COLO668 (cell line): ENCODE measurements around the gene SSBP4.
"Not testable (repeated sequence)": the region's sequence is repeated elsewhere in the genome, so short reads cannot be mapped to it uniquely, and the experiment has no call there.

Source experiments
- DNase-seq: peaks from one replicate; lab custom pipeline; 2025; ENCODE audit not compliant: unreplicated experiment; lab: John Stamatoyannopoulos, UW

Gene SSBP4

DNA sequence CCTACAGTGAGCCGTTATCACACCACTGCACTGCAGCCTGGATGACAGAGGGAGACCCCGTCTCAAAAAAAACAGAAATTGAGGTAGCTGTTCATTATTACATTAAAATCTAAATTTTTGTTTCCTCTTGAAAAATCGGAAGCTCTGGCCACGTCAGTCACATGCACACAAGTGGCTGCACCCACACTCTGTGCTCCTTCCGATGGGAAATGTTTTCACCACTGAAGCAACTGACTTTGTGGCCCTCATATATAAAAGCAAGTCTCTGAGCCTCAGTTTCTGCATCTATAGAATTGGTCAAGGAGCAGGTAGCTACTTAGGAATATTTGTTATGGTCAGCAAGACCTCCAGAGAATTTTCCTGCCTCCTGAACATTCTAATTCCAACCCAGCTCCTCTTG is 26.3 kb upstream of the SSBP4 start:
- DNase-seq: no peak

DNA sequence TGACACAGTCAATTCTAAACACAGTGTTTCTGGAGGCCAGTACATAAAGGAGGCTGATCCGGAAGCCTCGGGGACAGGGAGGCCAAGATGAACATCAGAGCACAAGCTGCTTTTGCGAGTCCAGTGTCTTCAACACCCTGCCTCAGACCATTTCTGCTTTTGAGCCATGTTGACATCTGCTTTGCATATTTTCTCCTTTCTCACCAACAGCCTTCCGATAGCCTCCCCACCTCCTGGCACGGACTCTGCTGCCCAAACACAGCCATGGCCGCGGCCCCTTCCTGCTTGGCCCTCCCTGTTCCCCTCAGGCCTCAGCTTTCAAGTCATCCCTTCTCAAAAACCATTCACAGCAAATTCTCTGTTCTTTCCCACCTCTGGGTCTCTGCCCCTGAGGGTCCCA is 25.4 kb upstream of the SSBP4 start:
- DNase-seq: no peak

DNA sequence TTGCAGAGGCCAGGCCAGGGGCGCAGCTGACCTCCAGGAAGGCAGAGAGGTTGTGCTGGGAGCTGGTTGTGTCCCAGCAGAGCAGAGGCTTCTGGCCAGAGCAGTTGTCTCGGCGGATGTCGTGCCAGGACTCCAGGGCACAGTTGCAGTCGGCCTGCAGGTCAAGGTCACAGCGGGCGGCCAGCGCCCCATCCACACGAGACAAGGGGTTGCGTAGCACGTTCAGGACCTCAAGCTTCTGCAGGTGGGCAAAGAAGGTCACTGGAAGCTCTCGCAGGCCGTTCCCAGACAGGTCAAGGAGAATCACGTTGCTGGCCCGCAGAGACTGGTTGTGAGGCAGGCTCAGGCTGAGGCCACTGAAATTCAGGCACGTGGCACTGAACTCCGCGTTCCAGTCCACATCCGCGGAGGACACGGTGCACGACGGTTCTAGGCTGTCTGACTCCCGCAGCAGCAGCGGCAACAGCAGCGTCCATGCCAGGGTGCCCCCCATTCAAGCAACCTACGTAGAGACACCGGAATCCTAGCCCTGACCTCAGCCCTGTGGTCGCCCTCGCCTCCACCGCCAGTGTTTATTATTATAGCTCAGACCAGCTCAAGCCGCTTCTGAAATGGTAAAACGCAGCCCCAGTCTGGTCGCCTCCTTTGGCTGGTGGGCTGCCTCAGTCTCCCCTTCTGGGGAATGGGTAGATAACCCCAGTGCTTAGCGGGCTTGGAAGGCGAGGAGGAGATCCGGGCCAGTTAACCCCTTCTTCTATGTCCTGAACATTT is 22.5 kb upstream of the SSBP4 start:
- DNase-seq: no peak

DNA sequence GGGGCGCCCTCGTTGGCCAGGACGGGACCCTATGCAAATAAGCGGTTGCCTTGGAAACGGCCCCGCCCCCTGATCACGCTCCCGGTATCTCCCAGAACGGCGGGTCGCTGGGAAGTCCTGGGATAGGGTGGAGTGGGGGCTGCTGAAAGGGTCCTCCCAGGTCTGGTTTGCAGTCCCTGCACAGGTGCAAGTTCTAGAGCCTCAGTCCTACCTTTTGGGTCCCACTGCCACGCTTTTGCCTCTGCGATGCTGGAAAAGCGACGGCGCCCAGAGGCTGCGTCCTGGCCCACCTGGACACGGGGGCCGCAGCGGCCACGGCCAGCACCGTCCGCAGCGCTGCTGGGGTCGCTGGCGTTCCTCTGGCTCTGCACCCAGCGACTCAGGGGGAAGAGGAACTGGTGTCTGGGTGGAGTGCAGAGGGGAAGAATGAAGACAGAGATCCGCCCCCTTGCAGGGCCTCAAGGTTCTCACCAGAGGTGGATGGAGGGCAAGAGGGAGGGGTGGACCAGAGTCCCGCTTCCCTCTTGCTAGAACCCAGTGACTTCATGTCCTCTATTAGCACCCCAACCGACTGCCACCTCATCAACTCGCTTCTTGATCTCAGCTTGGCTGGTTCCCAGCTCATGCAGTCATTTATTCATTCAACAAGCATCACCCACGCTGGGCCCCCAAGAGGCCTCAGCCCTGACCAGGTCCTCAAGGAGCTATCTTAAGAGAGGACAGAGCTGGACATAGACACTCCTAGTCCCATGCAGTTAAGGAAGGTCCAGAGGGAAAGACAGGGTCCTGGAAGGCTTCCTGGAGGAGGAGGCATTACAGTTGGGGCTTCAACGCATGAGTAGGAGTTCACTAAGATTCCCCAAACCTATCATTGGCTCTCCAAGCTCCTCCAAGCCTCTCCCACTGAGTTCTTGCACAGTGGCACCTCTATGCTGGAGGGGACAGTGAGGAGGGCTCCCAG is 21.7 kb upstream of the SSBP4 start, which contains the start of gene LRRC25:
Gene LRRC25 (minus strand): TSS at position 381 of the 961 bp plus-strand sequence. CDS start 659 bp downstream, outside the sequence.
- DNase-seq: peak; percentile 29

GRCh38 chr19:18399008-18399407 is 20.2 kb upstream of the SSBP4 start:
- no peak for DNase-seq

GRCh38 chr19:18401580-18402112 is 17.6 kb upstream of the SSBP4 start:
- peak; percentile 18 for DNase-seq

GRCh38 chr19:18402455-18403248 is 16.5 kb upstream of the SSBP4 start:
- DNase-seq: not testable (repeated sequence)

DNA sequence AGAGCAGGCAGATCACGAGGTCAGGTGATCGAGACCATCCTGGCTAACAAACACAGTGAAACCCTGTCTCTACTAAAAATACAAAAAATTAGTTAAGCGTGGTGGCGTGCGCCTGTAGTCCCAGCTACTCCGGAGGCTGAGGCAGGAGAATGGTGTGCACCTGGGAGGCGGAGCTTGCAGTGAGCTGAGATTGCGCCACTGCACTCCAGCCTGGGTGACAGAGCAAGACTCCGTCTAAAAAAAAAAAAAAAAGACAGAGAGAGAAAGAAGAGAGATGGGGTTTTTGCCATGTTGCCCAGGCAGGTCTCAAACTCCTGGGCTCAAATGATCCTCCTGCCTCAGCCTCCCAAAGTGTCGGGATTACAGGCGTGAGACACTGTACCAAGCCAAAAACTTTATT is 13.4 kb upstream of the SSBP4 start:
- DNase-seq: not testable (repeated sequence)

DNA sequence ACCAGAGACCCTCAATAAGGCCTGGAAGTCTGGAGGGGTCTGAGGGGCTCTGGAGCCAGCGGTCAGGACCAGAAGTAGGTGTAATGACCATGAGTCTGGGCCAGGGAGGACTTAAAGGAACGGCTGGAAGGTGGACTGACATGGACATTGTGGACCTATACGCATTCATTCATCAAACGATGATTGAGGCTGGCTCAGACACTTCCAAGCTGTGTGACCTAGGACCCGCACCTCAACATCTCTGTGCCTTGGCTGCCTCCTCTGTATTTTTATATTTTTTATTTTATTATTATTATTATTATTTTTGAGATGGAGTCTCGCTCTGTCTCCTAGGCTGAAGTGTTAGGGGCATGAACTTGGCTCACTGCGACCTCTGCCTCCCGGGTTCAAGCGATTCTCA is 12.4 kb upstream of the SSBP4 start:
- no peak for DNase-seq

GRCh38 chr19:18408053-18408476 is 11.1 kb upstream of the SSBP4 start:
- DNase-seq: peak; percentile 53

DNA sequence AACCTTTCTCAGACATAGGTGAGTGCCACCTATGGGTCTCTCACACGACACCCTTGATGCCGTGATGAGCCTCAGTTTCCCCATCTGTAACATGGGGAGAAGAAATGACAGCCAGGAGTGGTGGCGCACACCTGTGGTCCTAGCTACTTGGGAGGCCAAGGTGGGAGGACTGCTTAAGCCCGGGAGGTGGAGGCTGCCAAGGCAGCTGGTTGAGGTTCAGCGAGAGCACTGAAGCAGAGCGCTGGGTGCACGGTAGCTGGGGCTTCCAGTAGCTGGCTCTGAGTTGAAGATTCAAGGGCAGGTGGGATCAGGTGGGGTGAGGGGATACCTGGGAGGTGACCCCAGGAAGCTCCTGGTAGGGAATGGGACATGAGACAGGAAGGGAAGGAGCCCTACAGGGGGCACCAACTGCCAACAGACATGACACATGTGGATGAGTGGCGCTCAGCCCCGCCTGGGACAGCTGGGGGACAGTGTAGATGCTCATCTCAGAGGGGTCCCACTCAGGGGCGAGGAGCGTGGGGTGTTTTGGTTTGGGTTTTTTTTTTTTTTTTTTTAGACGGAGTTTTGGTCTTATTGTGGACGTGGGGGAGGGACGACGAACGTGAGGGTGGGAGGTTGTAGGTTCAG is 6.5 kb upstream of the SSBP4 start:
- DNase-seq: no peak

DNA sequence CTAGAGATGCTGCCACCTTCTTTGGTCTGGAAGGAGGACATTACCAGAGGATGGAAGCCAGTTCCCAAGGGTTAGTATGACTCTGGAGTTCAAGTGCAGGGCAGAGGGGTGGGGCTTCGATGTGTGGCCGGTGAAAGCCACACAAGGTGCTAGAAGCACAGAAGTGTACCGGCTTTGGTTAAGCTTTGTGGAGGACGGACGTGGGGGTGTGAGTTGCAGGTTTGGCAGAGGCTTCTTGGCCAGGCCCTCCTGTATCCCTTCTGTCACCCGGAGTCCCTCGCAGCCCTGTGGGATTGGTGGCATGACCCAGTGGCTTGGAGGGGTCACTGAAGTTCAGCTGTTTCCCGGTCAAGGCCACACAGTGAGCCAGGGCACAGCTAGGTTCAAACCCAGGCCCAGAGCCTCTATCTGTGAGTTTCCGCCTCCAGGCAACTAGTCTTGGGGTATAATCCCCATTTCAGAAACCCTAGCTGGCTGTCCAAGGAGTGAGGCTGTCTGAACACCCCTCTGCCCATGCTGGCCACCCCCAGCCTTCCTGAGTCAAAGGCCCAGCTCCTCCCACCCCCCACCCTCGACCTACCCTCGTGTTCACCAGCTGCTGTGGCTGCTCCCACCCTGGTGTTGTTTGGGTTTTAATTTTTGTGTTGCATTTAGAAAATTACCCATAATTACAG is 4.6 kb upstream of the SSBP4 start:
- no peak for DNase-seq

DNA sequence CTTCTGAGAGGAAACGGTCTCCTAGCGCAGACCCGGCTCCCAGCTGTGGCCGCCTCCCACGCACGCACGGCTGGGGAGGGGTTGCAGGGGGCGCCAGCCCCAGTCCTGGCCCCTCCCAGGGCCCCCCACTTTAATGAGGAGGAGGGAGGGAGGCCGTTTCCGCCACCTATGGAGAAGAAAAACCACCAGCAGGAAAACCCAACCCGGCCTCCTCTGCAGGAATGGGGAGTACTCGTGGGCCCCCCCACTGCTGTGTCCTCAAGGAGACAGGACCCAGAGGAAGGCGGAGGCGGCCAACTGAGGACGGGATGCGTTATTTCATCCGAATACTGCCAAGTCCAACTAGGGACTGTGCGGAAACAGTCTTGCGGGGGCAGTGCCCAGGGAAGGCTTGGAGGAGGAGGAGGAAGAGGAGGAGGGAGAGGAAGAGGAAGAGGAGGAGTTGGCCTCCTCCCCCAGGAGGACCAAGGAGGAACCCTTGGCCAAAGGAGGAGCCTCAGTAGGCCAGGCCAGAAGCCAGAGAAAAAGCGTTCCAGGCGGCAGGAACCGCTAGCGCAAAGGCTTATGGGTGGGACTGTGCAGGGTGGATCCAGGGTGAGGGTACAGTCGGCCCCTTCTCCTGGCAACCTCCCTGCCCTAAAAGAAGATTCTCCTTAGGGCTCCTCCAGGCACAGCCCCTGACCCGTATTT is 3.9 kb upstream of the SSBP4 start:
- DNase-seq: no peak

GRCh38 chr19:18416778-18417249 is 2.4 kb upstream of the SSBP4 start:
- peak; percentile 89 for DNase-seq

- peak; percentile 73 for DNase-seq
Observed at GRCh38 chr19:18417250-18418028, 1.8 kb upstream of the SSBP4 start.

DNA sequence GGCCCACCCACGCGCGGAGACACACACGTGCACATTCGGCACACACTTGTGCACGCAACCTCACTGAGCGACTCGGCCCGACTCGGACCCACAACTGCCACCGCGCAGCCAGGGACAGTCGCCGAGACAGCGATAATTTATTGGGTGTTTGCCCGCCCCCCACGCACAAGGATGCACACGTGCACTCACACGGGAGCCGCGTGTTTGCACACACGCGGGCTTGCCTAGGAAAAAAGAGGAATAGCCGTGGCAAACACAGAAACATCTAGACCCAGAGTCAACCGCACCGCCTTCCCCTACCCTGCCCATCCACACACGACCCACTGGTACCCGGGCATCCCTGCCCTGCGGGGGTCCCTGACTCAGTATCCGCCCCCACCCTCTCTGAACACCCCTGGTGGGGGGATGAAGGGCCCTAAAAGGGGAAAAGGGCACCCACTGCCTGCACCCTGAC is 1.1 kb upstream of the SSBP4 start:
- no peak for DNase-seq

DNA sequence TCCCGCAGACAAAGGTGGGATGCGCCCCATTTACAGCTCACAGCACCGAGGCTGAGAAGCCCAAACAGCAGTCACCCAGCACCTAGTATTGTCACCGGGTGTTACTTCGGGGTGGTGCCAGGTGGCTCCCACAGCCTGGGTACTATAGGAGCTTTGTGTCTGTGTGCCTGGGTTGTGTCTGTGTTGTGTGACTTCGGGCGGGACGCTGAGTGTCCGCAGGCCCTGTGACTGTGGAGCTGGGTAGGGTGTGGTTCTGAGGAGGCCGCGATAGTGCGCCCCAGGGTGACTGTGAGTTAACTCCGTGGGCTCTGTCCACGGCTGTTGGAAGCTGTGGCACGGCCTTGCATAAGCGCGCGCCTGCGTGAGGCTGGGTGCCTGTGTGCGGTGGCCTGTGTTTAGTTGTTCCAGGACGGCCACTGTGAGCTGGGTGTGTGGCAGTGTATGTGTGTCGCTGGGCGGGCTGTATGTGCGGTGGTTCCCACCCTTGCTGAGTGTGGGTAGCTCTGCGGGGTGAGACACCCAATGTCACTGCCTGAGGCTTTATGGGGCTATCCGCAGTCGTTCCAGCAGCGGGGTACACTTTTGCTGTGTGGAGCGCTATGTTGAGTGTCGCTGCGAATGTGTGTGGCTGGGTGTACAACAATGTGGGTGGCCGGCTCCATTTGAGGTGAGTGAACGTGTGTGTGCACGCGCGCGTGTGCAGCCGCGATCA is 559 bp upstream of the SSBP4 start:
- peak; percentile 55 for DNase-seq
